ENCODE results near the gene MYO18A. TPM values are rescaled to one million over a fixed set of nuclear protein-coding genes. Genes with fewer than 3 reads are reported as not detected.
"Not testable (repeated sequence)": the region's sequence is repeated elsewhere in the genome, so short reads cannot be mapped to it uniquely, and the experiment has no call there.

The MYO18A gene
- total and polyA plus RNA-seq, 7 experiments from 2014 or later = 10.2 to 144 (median 95.3) TPM

GRCh38 chr17:29168759-29169126, 11.5 kb downstream of the MYO18A start:
- CTCF ChIA-PET; intact Hi-C loops (cut with micrococcal nuclease); H3K4me3 Mint-ChIP-seq: not testable (repeated sequence)

GRCh38 chr17:29168079-29168758, 12.0 kb downstream of the MYO18A start:
- ATAC-seq (no peak), DNase-seq (no peak)
- Mint-ChIP-seq H3K27me3 (no peaks in the 10 kb centered on the region), H3K36me3 (peaks cover 1 to 19% (median 10%) of the 10 kb centered on the region in 5 donors), H3K4me3 (no peak overlapping the region), H3K4me1 (peaks cover 0 to 10% (median 0%) of the 10 kb centered on the region in 7 donors), H3K9me3 (no peaks in the 10 kb centered on the region), H3K27ac (no peak overlapping the region)
- intact Hi-C loops (cut with micrococcal nuclease) = no loop called here
- ChIA-PET CTCF (no interaction called here), POLR2A (no interaction called here)
- Histone ChIP-seq H3K4me3 (ENCODE audit: low read length) (no peak overlapping the region), H3K36me3 (ENCODE audit: control insufficient read depth in 2 of 3, insufficient read depth in 3 of 3, low read length in 3 of 3) (peaks cover 0 to 11% (median 0%) of the 10 kb centered on the region in 3 experiments), H3K27me3 (ENCODE audit: control insufficient read depth in 2 of 2, insufficient read depth in 2 of 2, low read length in 2 of 2) (no peaks in the 10 kb centered on the region), H3K9me3 (ENCODE audit: control insufficient read depth in 2 of 3, low read length in 3 of 3) (no peaks in the 10 kb centered on the region), H3K4me1 (ENCODE audit: control insufficient read depth in 2 of 2, insufficient read depth in 2 of 2, low read length in 2 of 2) (no peaks in the 10 kb centered on the region), H3K27ac (ENCODE audit: low read depth, low read length) (no peak overlapping the region)

More at GRCh38 chr17:29168759-29169126, 11.5 kb downstream of the MYO18A start:
- H3K4me1 ChIP-seq (ENCODE audit: control insufficient read depth in 2 of 2, insufficient read depth in 2 of 2, low read length in 2 of 2); H3K27me3 ChIP-seq (ENCODE audit: control insufficient read depth in 2 of 2, insufficient read depth in 2 of 2, low read length in 2 of 2); H3K4me1 Mint-ChIP-seq; H3K27ac Mint-ChIP-seq; H3K27ac ChIP-seq (ENCODE audit: low read depth, low read length); H3K4me3 ChIP-seq (ENCODE audit: low read length); DNase-seq; POLR2A ChIA-PET; H3K27me3 Mint-ChIP-seq; H3K9me3 ChIP-seq (ENCODE audit: control insufficient read depth in 2 of 3, low read length in 3 of 3); H3K9me3 Mint-ChIP-seq; ATAC-seq: not testable (repeated sequence)
- H3K36me3 ChIP-seq (ENCODE audit: control insufficient read depth in 2 of 3, insufficient read depth in 3 of 3, low read length in 3 of 3) = peaks cover 0 to 11% (median 0%) of the 10 kb centered on the region in 3 experiments
- H3K36me3 Mint-ChIP-seq = peaks cover 1 to 19% (median 10%) of the 10 kb centered on the region in 5 donors

DNA sequence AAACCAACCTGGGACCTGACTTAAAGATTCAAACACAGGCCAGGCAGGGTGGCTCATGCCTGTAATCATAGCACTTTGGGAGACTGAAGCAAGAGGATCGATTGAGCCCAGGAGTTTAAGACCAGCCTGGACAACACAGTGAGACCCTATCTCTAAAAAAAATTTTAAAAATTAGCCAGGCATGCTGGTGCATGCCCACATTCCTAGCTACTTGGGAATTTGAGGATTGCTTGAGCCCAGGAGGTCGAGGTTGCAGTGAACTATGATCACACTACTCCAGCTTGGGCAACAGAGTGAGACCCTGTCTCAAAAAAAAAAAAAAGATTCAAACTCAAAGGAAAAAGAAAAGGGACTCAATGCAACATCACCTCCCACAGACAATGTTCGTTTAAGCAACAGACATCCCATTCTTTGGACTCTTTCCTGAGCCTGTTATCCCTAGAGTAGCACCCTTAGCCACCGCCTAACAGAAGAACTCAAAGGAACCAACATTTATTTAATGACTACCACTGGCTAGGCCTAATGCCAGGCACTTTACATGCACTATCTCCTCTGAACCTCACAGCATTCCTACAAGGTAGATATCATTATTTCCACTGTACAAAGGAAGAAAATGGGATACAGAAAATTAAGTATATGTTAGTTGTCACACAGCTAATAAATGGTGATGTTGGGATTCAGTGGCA, 12.7 kb downstream of the MYO18A start:
- CTCF ChIA-PET = interaction anchor here (0.6 kb wide), 1 partner anchor 344 kb away, joined by 4 read pairs; no protein-coding TSS in a partner anchor
- POLR2A ChIA-PET = no interaction called here

GRCh38 chr17:29166507-29166887, 13.7 kb downstream of the MYO18A start:
- ATAC-seq (no peak), DNase-seq (no peak)
- Mint-ChIP-seq H3K36me3 (peaks cover 1 to 29% (median 10%) of the 10 kb centered on the region in 5 donors), H3K4me3 (no peak overlapping the region), H3K27me3 (no peaks in the 10 kb centered on the region), H3K27ac (no peak overlapping the region), H3K9me3 (peaks cover 0 to 1% (median 0%) of the 10 kb centered on the region in 11 donors), H3K4me1 (peaks cover 0 to 10% (median 0%) of the 10 kb centered on the region in 7 donors)
- Histone ChIP-seq H3K9me3 (ENCODE audit: control insufficient read depth in 2 of 3, low read length in 3 of 3) (no peaks in the 10 kb centered on the region), H3K4me3 (ENCODE audit: low read length) (no peak overlapping the region), H3K36me3 (ENCODE audit: control insufficient read depth in 2 of 3, insufficient read depth in 3 of 3, low read length in 3 of 3) (peaks cover 0 to 11% (median 0%) of the 10 kb centered on the region in 3 experiments), H3K27ac (ENCODE audit: low read depth, low read length) (no peak overlapping the region), H3K4me1 (ENCODE audit: control insufficient read depth in 2 of 2, insufficient read depth in 2 of 2, low read length in 2 of 2) (no peaks in the 10 kb centered on the region), H3K27me3 (ENCODE audit: control insufficient read depth in 2 of 2, insufficient read depth in 2 of 2, low read length in 2 of 2) (no peaks in the 10 kb centered on the region)
- intact Hi-C loops (cut with micrococcal nuclease) = no loop called here
- POLR2A ChIA-PET = no interaction called here
- CTCF ChIA-PET = interaction anchor here (1.4 kb wide), 1 partner anchor 21 kb away, joined by 4 read pairs; no protein-coding TSS in a partner anchor

More for the DNA sequence above, 12.7 kb downstream of the MYO18A start:
- Mint-ChIP-seq H3K4me1 (peaks cover 0 to 10% (median 0%) of the 10 kb centered on the region in 7 donors), H3K9me3 (no peaks in the 10 kb centered on the region), H3K27ac (no peak overlapping the region), H3K36me3 (peaks cover 1 to 19% (median 10%) of the 10 kb centered on the region in 5 donors), H3K27me3 (no peaks in the 10 kb centered on the region), H3K4me3 (no peak overlapping the region)
- no peak for ATAC-seq
- Histone ChIP-seq H3K27ac (ENCODE audit: low read depth, low read length) (no peak overlapping the region), H3K9me3 (ENCODE audit: control insufficient read depth in 2 of 3, low read length in 3 of 3) (no peaks in the 10 kb centered on the region), H3K4me3 (ENCODE audit: low read length) (no peak overlapping the region), H3K36me3 (ENCODE audit: control insufficient read depth in 2 of 3, insufficient read depth in 3 of 3, low read length in 3 of 3) (peaks cover 0 to 11% (median 0%) of the 10 kb centered on the region in 3 experiments), H3K27me3 (ENCODE audit: control insufficient read depth in 2 of 2, insufficient read depth in 2 of 2, low read length in 2 of 2) (no peaks in the 10 kb centered on the region), H3K4me1 (ENCODE audit: control insufficient read depth in 2 of 2, insufficient read depth in 2 of 2, low read length in 2 of 2) (no peaks in the 10 kb centered on the region)
- no peak for DNase-seq
- intact Hi-C loops (cut with micrococcal nuclease) = no loop called here

DNA sequence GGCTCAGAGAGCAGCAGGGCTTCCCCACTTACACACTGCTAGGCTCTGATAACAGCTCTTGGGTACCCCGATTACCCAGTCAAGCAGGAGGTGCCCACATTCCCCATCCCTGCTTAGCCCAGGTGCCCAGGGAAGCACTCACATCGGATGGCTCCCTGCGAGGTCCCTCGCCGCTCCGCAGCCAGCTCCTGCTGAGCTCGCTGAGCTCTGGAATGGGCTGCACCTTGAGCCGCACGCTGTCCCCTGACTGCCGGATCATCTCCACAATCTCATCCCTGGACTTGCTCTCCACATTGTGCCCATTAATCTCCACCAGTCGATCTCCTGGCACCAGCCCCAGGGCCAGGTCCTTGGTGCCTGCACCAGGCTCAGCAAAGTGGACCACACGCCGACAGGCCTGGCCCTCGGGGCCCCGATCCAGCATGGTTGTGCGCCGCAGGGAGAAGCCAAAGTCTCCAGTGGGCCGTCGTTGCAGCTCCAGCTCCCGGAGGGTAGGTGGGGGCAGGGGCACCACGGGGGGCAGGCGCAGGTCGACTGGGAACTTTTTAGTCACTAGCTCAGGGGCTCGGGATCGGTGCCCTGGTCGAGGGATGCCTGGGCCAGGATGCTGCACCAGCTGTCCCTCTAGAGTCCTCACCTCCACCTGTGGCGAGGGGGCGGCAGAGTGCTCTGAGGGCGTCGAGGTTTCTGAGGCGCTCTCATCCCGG, 14.2 kb downstream of the MYO18A start:
- H3K4me3 ChIP-seq (ENCODE audit: low read length) = no peak overlapping the region
- Mint-ChIP-seq H3K36me3 (peaks cover 1 to 29% (median 10%) of the 10 kb centered on the region in 5 donors), H3K27me3 (no peaks in the 10 kb centered on the region), H3K27ac (no peak overlapping the region), H3K9me3 (peaks cover 0 to 1% (median 0%) of the 10 kb centered on the region in 11 donors), H3K4me3 (no peak overlapping the region), H3K4me1 (peaks cover 0 to 10% (median 0%) of the 10 kb centered on the region in 7 donors)
- ChIA-PET CTCF (interaction anchor here (0.7 to 1.4 kb wide), 3 partner anchors 13 to 20 kb away, joined by 3 to 4 read pairs (median 3); no protein-coding TSS in a partner anchor), POLR2A (no interaction called here)
- intact Hi-C loops (cut with micrococcal nuclease) = no loop called here
- H3K36me3 ChIP-seq (ENCODE audit: control insufficient read depth in 2 of 3, insufficient read depth in 3 of 3, low read length in 3 of 3) = peaks cover 0 to 11% (median 0%) of the 10 kb centered on the region in 3 experiments
- H3K27ac ChIP-seq (ENCODE audit: low read depth, low read length) = no peak overlapping the region
- no peaks in the 10 kb centered on the region for H3K4me1 ChIP-seq (ENCODE audit: control insufficient read depth in 2 of 2, insufficient read depth in 2 of 2, low read length in 2 of 2)
- DNase-seq (no peak), ATAC-seq (no peak)
- H3K27me3 ChIP-seq (ENCODE audit: control insufficient read depth in 2 of 2, insufficient read depth in 2 of 2, low read length in 2 of 2) = no peaks in the 10 kb centered on the region
- H3K9me3 ChIP-seq (ENCODE audit: control insufficient read depth in 2 of 3, low read length in 3 of 3) = no peaks in the 10 kb centered on the region

GRCh38 chr17:29165261-29165660, 14.9 kb downstream of the MYO18A start:
- CTCF ChIA-PET = interaction anchor here (0.7 to 1.4 kb wide), 3 partner anchors 13 to 19 kb away, joined by 3 to 4 read pairs (median 3); no protein-coding TSS in a partner anchor
- H3K27ac Mint-ChIP-seq = no peak overlapping the region

More at GRCh38 chr17:29165261-29165660, 14.9 kb downstream of the MYO18A start:
- Mint-ChIP-seq H3K27me3 (no peaks in the 10 kb centered on the region), H3K36me3 (peaks cover 1 to 29% (median 10%) of the 10 kb centered on the region in 5 donors), H3K4me3 (no peak overlapping the region), H3K9me3 (peaks cover 0 to 1% (median 0%) of the 10 kb centered on the region in 11 donors), H3K4me1 (peaks cover 0 to 10% (median 0%) of the 10 kb centered on the region in 7 donors)
- Histone ChIP-seq H3K36me3 (ENCODE audit: control insufficient read depth in 2 of 3, insufficient read depth in 3 of 3, low read length in 3 of 3) (peaks cover 0 to 11% (median 0%) of the 10 kb centered on the region in 3 experiments), H3K9me3 (ENCODE audit: control insufficient read depth in 2 of 3, low read length in 3 of 3) (no peaks in the 10 kb centered on the region), H3K4me1 (ENCODE audit: control insufficient read depth in 2 of 2, insufficient read depth in 2 of 2, low read length in 2 of 2) (no peaks in the 10 kb centered on the region), H3K27me3 (ENCODE audit: control insufficient read depth in 2 of 2, insufficient read depth in 2 of 2, low read length in 2 of 2) (no peaks in the 10 kb centered on the region), H3K27ac (ENCODE audit: low read depth, low read length) (no peak overlapping the region), H3K4me3 (ENCODE audit: low read length) (no peak overlapping the region)
- ATAC-seq (no peak), DNase-seq (no peak)
- intact Hi-C loops (cut with micrococcal nuclease) = no loop called here
- POLR2A ChIA-PET = no interaction called here
